ENCODE results near the gene OPCML.

DNA sequence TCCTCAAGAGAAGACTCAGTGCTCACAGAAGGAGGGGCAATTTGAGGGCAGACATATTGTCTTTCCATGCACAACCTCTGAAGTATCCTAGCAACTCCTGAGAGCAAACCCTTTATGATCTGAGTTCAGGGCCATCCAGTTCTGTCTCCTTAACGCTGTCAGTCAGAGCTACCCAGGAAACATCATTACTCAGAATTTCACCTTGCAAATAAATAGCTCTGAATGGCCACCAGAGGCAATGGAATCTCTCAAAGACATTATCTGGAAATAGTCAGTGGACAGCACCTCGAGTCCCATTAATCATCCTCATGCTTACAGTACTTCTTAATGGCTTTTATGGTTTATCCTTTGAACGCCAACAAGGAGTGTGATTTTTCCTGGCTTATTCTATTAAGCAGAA lies 656.1 kb downstream of the OPCML start:
- TF ChIP-seq, protein P1, sequence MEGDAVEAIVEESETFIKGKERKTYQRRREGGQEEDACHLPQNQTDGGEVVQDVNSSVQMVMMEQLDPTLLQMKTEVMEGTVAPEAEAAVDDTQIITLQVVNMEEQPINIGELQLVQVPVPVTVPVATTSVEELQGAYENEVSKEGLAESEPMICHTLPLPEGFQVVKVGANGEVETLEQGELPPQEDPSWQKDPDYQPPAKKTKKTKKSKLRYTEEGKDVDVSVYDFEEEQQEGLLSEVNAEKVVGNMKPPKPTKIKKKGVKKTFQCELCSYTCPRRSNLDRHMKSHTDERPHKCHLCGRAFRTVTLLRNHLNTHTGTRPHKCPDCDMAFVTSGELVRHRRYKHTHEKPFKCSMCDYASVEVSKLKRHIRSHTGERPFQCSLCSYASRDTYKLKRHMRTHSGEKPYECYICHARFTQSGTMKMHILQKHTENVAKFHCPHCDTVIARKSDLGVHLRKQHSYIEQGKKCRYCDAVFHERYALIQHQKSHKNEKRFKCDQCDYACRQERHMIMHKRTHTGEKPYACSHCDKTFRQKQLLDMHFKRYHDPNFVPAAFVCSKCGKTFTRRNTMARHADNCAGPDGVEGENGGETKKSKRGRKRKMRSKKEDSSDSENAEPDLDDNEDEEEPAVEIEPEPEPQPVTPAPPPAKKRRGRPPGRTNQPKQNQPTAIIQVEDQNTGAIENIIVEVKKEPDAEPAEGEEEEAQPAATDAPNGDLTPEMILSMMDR (IDR thresholded peaks at IDR 0.05) = no peak
- TF ChIP-seq, protein P2, sequence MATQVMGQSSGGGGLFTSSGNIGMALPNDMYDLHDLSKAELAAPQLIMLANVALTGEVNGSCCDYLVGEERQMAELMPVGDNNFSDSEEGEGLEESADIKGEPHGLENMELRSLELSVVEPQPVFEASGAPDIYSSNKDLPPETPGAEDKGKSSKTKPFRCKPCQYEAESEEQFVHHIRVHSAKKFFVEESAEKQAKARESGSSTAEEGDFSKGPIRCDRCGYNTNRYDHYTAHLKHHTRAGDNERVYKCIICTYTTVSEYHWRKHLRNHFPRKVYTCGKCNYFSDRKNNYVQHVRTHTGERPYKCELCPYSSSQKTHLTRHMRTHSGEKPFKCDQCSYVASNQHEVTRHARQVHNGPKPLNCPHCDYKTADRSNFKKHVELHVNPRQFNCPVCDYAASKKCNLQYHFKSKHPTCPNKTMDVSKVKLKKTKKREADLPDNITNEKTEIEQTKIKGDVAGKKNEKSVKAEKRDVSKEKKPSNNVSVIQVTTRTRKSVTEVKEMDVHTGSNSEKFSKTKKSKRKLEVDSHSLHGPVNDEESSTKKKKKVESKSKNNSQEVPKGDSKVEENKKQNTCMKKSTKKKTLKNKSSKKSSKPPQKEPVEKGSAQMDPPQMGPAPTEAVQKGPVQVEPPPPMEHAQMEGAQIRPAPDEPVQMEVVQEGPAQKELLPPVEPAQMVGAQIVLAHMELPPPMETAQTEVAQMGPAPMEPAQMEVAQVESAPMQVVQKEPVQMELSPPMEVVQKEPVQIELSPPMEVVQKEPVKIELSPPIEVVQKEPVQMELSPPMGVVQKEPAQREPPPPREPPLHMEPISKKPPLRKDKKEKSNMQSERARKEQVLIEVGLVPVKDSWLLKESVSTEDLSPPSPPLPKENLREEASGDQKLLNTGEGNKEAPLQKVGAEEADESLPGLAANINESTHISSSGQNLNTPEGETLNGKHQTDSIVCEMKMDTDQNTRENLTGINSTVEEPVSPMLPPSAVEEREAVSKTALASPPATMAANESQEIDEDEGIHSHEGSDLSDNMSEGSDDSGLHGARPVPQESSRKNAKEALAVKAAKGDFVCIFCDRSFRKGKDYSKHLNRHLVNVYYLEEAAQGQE (IDR thresholded peaks at IDR 0.05; ENCODE audit: insufficient read depth in 1 of 2, low read depth in 2 of 2, low read length in 1 of 2) = no peak
- no peak for TF ChIP-seq POLR2AphosphoS5 (IDR thresholded peaks at IDR 0.05; ENCODE audit: low read depth, low read length)
